H9 (cell line): Measurements from ENCODE around the gene ERO1A. TPM values are rescaled to one million over a fixed set of nuclear protein-coding genes. Genes with fewer than 3 reads are reported as not detected.

Source experiments
- DNase-seq: peaks from one replicate; pipeline ENCODE4 v3.0.0-alpha.2; 2017
- H2AFZ ChIP-seq: one replicate; pipeline ENCODE4 v1.6.1; 2013; ENCODE audit warnings: mild to moderate bottlenecking, low read length, control low read depth, moderate library complexity
- H2AK5ac ChIP-seq: 2 replicates; pipeline ENCODE4 v1.6.1; 2013; ENCODE audit warnings: low read length, control low read depth, mixed read lengths; ENCODE audit not compliant: insufficient read length
- H2BK120ac ChIP-seq: one replicate; pipeline ENCODE4 v1.6.1; 2013; ENCODE audit warnings: low read depth, mild to moderate bottlenecking, low read length, control low read depth, inconsistent platforms; ENCODE audit not compliant: poor library complexity, severe bottlenecking
- H2BK12ac ChIP-seq: 2 replicates; pipeline ENCODE4 v1.6.1; 2013; ENCODE audit warnings: low read length, control low read depth, mixed read lengths, low read depth; ENCODE audit not compliant: insufficient read length
- H2BK15ac ChIP-seq: 2 replicates; pipeline ENCODE4 v1.6.1; 2013; ENCODE audit warnings: low read depth, low read length, control low read depth
- H2BK20ac ChIP-seq: one replicate; pipeline ENCODE4 v1.6.1; 2013; ENCODE audit warnings: low read depth, mild to moderate bottlenecking, low read length, control low read depth, inconsistent platforms; ENCODE audit not compliant: poor library complexity, severe bottlenecking
- H2BK5ac ChIP-seq: 2 replicates; pipeline ENCODE4 v1.6.1; 2013; ENCODE audit warnings: low read length, control low read depth, mixed read lengths; ENCODE audit not compliant: insufficient read length
- H3K14ac ChIP-seq: 2 replicates; pipeline ENCODE4 v1.6.1; 2013; ENCODE audit warnings: low read length, control low read depth; ENCODE audit not compliant: insufficient read depth
- H3K18ac ChIP-seq: 2 replicates; pipeline ENCODE4 v1.6.1; 2013; ENCODE audit warnings: low read depth, mild to moderate bottlenecking, mixed read lengths, low read length, control low read depth; ENCODE audit not compliant: insufficient read length
- H3K23ac ChIP-seq: 2 replicates; pipeline ENCODE4 v1.6.1; 2013; ENCODE audit warnings: low read length, control low read depth, mixed read lengths, low read depth; ENCODE audit not compliant: insufficient read length
- H3K23me2 ChIP-seq: 2 replicates; pipeline ENCODE4 v1.6.1; 2013; ENCODE audit warnings: low read depth, mild to moderate bottlenecking, mixed read lengths, low read length, control low read depth; ENCODE audit not compliant: insufficient read length, poor library complexity, severe bottlenecking
- H3K27ac ChIP-seq: 2 replicates; pipeline ENCODE4 v1.5.1; 2013; ENCODE audit warnings: low read length, control low read depth, mixed read lengths, low read depth; ENCODE audit not compliant: insufficient read length
- H3K27me3 ChIP-seq: 2 replicates; pipeline ENCODE4 v1.6.1; 2013; ENCODE audit warnings: low read length, control low read depth, inconsistent platforms; ENCODE audit not compliant: insufficient read depth
- H3K4ac ChIP-seq: 2 replicates; pipeline ENCODE4 v1.6.1; 2013; ENCODE audit warnings: low read depth, mild to moderate bottlenecking, control low read depth, inconsistent platforms, low read length, moderate library complexity
- H3K4me1 ChIP-seq: 2 replicates; pipeline ENCODE4 v1.6.1; 2013; ENCODE audit warnings: low read length, control low read depth, inconsistent platforms; ENCODE audit not compliant: insufficient read depth
- H3K4me2 ChIP-seq: 2 replicates; pipeline ENCODE4 v1.6.1; 2013; ENCODE audit warnings: low read length, control low read depth, mixed read lengths; ENCODE audit not compliant: insufficient read length, insufficient read depth
- H3K56ac ChIP-seq: 2 replicates; pipeline ENCODE4 v1.6.1; 2013; ENCODE audit warnings: low read depth, mild to moderate bottlenecking, mixed read lengths, low read length, control low read depth; ENCODE audit not compliant: insufficient read length
- H3K79me1 ChIP-seq: 2 replicates; pipeline ENCODE4 v1.6.1; 2013; ENCODE audit warnings: low read depth, mild to moderate bottlenecking, moderate library complexity, low read length, control low read depth, inconsistent platforms; ENCODE audit not compliant: insufficient read depth, poor library complexity, severe bottlenecking
- H3K79me2 ChIP-seq: 2 replicates; pipeline ENCODE4 v1.6.1; 2013; ENCODE audit warnings: low read length, control low read depth, inconsistent platforms; ENCODE audit not compliant: insufficient read depth
- H3K9ac ChIP-seq: 2 replicates; pipeline ENCODE4 v1.6.1; 2013; ENCODE audit warnings: low read length, control low read depth, mixed read lengths; ENCODE audit not compliant: insufficient read length; ENCODE audit errors: extremely low read depth
- H3K9me3 ChIP-seq: one replicate; pipeline ENCODE4 v1.6.1; 2013; ENCODE audit warnings: low read depth, low read length, inconsistent platforms; ENCODE audit not compliant: control insufficient read depth
- H3T11ph ChIP-seq: one replicate; pipeline ENCODE4 v1.6.1; 2013; ENCODE audit warnings: mild to moderate bottlenecking, low read length, control low read depth, inconsistent platforms
- H4K20me1 ChIP-seq: one replicate; pipeline ENCODE4 v1.6.1; 2013; ENCODE audit not compliant: control insufficient read depth, insufficient read length, insufficient read depth
- H4K5ac ChIP-seq: 2 replicates; pipeline ENCODE4 v1.6.1; 2013; ENCODE audit warnings: low read depth, mild to moderate bottlenecking, mixed read lengths, low read length, control low read depth; ENCODE audit not compliant: insufficient read length
- H4K8ac ChIP-seq: replicated peaks from 2 replicates; pipeline ENCODE4 v1.6.1; 2013; ENCODE audit warnings: low read length, control low read depth, mixed read lengths, low read depth; ENCODE audit not compliant: insufficient read length
- H4K91ac ChIP-seq: 2 replicates; pipeline ENCODE4 v1.6.1; 2013; ENCODE audit warnings: low read depth, mild to moderate bottlenecking, moderate library complexity, mixed read lengths, low read length, control low read depth; ENCODE audit not compliant: insufficient read length
- H3K27ac Mint-ChIP-seq, 3 experiments: 2 replicates in 2 of 3; 3 replicates in 1 of 3; pipeline ENCODE4 v1.8.0; 2020 to 2021; ENCODE audit warnings: mixed read lengths in 3 of 3, mild to moderate bottlenecking in 1 of 3, moderate library complexity in 1 of 3
- H3K27me3 Mint-ChIP-seq: 2 replicates; pipeline ENCODE4 v1.8.0; 2021; ENCODE audit warnings: low read depth, mild to moderate bottlenecking, moderate library complexity, mixed read lengths
- H3K36me3 Mint-ChIP-seq, 3 experiments: 2 replicates in 2 of 3; 3 replicates in 1 of 3; pipeline ENCODE4 v1.8.0; 2020 to 2021; ENCODE audit warnings: low read depth in 3 of 3, mixed read lengths in 3 of 3; ENCODE audit not compliant: insufficient read depth in 1 of 3
- H3K4me1 Mint-ChIP-seq, 2 experiments: 2 replicates each; pipeline ENCODE4 v1.8.0; 2020; ENCODE audit warnings: mixed read lengths in 2 of 2
- H3K4me3 Mint-ChIP-seq, 2 experiments: 2 replicates in 1 of 2; 3 replicates in 1 of 2; pipeline ENCODE4 v1.8.0; 2020 to 2021; ENCODE audit warnings: mild to moderate bottlenecking in 2 of 2, mixed read lengths in 2 of 2, moderate library complexity in 1 of 2
- H3K9me3 Mint-ChIP-seq, 2 experiments: 2 replicates in 1 of 2; 3 replicates in 1 of 2; pipeline ENCODE4 v1.8.0; 2020; ENCODE audit warnings: mild to moderate bottlenecking in 2 of 2, mixed read lengths in 2 of 2, moderate library complexity in 1 of 2
- CTCF ChIP-seq: fragments of 200-600 bp; sonication (generic); conservative IDR thresholded peaks from 3 replicates; pipeline ENCODE4 v1.8.0; 2021; ENCODE audit warnings: antibody characterized with exemption, mild to moderate bottlenecking
- WGBS: extraction: QIAGEN DNeasy Blood & Tissue Kit; methylation state at CpG from one replicate; pipeline ENCODE4 v1.1.7; 2013; ENCODE audit warnings: missing lambda C conversion rate, low lambda C conversion rate, mixed read lengths; ENCODE audit not compliant: insufficient read length; ENCODE audit errors: extremely low coverage; 5-methylcytosine and 5-hydroxymethylcytosine counted together
- total RNA-seq: library from RNA; stranded (reverse); gene quantifications from 2 replicates; pipeline ENCODE4 v1.2.1, GENCODE V29; 2021

Gene ERO1A
- total RNA-seq, 1 experiment from 2014 or later: 37.1 TPM

GRCh38 chr14:52730709-52731111 is 35.4 kb upstream of the ERO1A start:
- Histone ChIP-seq H2AK5ac (no peak overlapping the region), H3K79me1 (no peaks in the 10 kb centered on the region), H3K4ac (no peak overlapping the region), H3K23ac (no peak overlapping the region), H3K56ac (no peak overlapping the region), H3K9ac (peak overlapping the region; percentile 85), H3K14ac (peak overlapping the region; percentile 81), H4K5ac (no peak overlapping the region), H4K8ac (no peak overlapping the region), H2BK15ac (no peak overlapping the region), H3K27me3 (no peaks in the 10 kb centered on the region), H4K91ac (no peak overlapping the region), H2BK12ac (no peak overlapping the region), H3K27ac (no peak overlapping the region), H3T11ph (no peak overlapping the region), H3K9me3 (no peaks in the 10 kb centered on the region), H3K79me2 (no peaks in the 10 kb centered on the region; the same call in 1 of the 2 replicates), H2BK5ac (no peak overlapping the region), H3K18ac (no peak overlapping the region), H2BK20ac (no peak overlapping the region), H2BK120ac (no peak overlapping the region), H3K4me2 (peak overlapping the region; percentile 78), H4K20me1 (no peaks in the 10 kb centered on the region), H2AFZ (peak overlapping the region; percentile 27), H3K23me2 (peaks cover 5% of the 10 kb centered on the region), H3K4me1 (peaks cover 8% of the 10 kb centered on the region; the same call in 1 of the 2 replicates)
- H3K27ac Mint-ChIP-seq: peak overlapping the region; percentile 96 to 99 (median 98)
- H3K4me3 Mint-ChIP-seq: peak overlapping the region; percentile 96 to 98
- H3K27me3 Mint-ChIP-seq: no peaks in the 10 kb centered on the region
- no CpG with 5 or more reads among the region's 11 CpGs for WGBS
- H3K36me3 Mint-ChIP-seq: peaks cover 18 to 48% (median 30%) of the 10 kb centered on the region in 3 experiments
- H3K4me1 Mint-ChIP-seq: peaks cover 25 to 47% of the 10 kb centered on the region in 2 experiments
- no peak for DNase-seq
- H3K9me3 Mint-ChIP-seq: no peaks in the 10 kb centered on the region
- TF ChIP-seq CTCF: no peak
